ENCODE measurements around the gene OIT3.

OIT3 gene

DNA sequence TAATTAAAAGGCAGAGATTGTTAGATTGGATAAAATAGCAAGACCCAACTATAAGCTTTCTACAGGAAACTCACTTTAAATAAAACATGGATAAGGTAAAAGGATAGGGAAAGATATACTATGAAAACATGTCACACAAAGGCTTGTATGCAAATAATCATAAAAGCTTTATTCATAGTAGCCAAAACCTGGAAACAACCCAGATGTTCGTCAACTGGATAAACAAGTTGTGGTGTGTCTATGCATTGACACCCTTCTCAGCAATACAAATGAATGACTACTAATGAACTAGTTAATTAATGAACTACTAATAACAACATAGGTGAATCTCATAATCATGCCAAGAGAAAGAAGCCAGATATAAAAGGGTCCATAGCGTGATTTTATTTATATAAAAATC lies 37.7 kb upstream of the OIT3 start:
- TF ChIP-seq CTCF (IDR thresholded peaks at IDR 0.05; ENCODE audit: control insufficient read depth, extremely low read depth, insufficient read depth) = no peak
- peak; percentile 58 for DNase-seq (ENCODE audit: low read depth)
- H3K4me3 ChIP-seq (ENCODE audit: low read depth, low read length) = no peak overlapping the region

- DNase-seq (ENCODE audit: low read depth) = no peak
Measured at GRCh38 chr10:72858067-72858466, 35.5 kb upstream of the OIT3 start.

DNA sequence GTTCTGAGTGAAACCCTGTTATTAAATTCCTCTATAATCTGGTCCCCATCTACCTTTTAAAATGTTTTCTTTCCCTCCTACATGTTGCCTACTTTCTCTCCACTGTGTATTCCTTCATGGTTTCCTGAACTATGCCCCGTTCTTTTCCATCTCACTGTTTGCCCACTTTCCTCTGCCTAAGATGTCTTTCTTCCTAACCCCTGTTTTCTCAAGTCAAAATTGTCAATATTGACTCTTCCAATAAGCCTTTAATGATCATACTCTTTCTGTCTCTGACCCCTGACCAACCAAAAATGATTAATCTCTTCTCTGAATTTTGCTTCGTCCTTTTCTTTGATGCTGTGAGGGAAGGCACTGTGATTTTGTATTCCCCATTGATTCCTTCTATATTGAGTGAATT lies 30.6 kb upstream of the OIT3 start:
- no peak for TF ChIP-seq CTCF (IDR thresholded peaks at IDR 0.05; ENCODE audit: control insufficient read depth, extremely low read depth, insufficient read depth)
- no peak for DNase-seq (ENCODE audit: low read depth)
- H3K4me3 ChIP-seq (ENCODE audit: low read depth, low read length) = no peak overlapping the region

More at GRCh38 chr10:72858067-72858466, 35.5 kb upstream of the OIT3 start:
- no peak overlapping the region for H3K4me3 ChIP-seq (ENCODE audit: low read depth, low read length)
- no peak for TF ChIP-seq CTCF (IDR thresholded peaks at IDR 0.05; ENCODE audit: control insufficient read depth, extremely low read depth, insufficient read depth)

- TF ChIP-seq CTCF (IDR thresholded peaks at IDR 0.05; ENCODE audit: control insufficient read depth, extremely low read depth, insufficient read depth) = peak; percentile 78
- no peak overlapping the region for H3K4me3 ChIP-seq (ENCODE audit: low read depth, low read length)
- peak; percentile 43 for DNase-seq (ENCODE audit: low read depth)
Measured at GRCh38 chr10:72875250-72876055, 18.1 kb upstream of the OIT3 start.

- H3K4me3 ChIP-seq (ENCODE audit: low read depth, low read length) = no peak overlapping the region
- no peak for DNase-seq (ENCODE audit: low read depth)
- no peak for TF ChIP-seq CTCF (IDR thresholded peaks at IDR 0.05; ENCODE audit: control insufficient read depth, extremely low read depth, insufficient read depth)
Measured at GRCh38 chr10:72879245-72879644, 14.3 kb upstream of the OIT3 start.

GRCh38 chr10:72881291-72881690 lies 12.2 kb upstream of the OIT3 start:
- TF ChIP-seq CTCF (IDR thresholded peaks at IDR 0.05; ENCODE audit: control insufficient read depth, extremely low read depth, insufficient read depth) = no peak
- no peak for DNase-seq (ENCODE audit: low read depth)
- H3K4me3 ChIP-seq (ENCODE audit: low read depth, low read length) = no peak overlapping the region

DNA sequence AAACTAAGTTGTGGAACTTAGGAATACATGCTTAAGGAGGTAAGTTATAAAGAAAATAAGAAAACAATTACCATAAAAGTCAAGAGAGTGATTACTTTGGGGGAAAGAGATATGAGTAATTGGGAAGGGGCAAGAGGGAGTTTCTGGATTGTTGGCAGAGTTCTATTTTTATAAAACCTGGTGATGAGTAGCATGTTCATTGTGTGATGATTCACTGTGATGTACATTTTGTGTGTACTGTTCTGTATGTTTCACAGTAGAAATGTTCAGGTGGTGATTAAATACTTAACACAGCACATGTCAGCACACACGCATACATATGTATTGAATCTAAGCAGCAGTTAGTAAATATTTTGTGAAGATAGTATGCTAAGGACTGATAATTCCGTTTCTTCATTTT lies 9.7 kb upstream of the OIT3 start:
- DNase-seq (ENCODE audit: low read depth) = no peak
- no peak overlapping the region for H3K4me3 ChIP-seq (ENCODE audit: low read depth, low read length)
- TF ChIP-seq CTCF (IDR thresholded peaks at IDR 0.05; ENCODE audit: control insufficient read depth, extremely low read depth, insufficient read depth) = no peak
